ENCODE measurements around the gene NOVA2.

- TF ChIP-seq MXI1 (conservative IDR thresholded peaks at IDR 0.05; ENCODE audit: poor library complexity, severe bottlenecking) (no peak), CTCF (IDR thresholded peaks at IDR 0.05; ENCODE audit: poor library complexity, severe bottlenecking) (no peak), EZH2 (IDR thresholded peaks at IDR 0.05; ENCODE audit: borderline replicate concordance, insufficient read depth, low read length, poor library complexity, severe bottlenecking) (no peak), EP300 (conservative IDR thresholded peaks at IDR 0.05; ENCODE audit: poor library complexity, severe bottlenecking) (no peak)
These were observed 51.4 kb downstream of the NOVA2 start for GRCh38 chr19:45922281-45922680.

All from neural cell (in vitro differentiated cells).